BLaER1 treated with 17β-estradiol and CSF1 and Interleukin-3, amounts not matched to agents 10 nM and 100 nM (cell line): Measurements from ENCODE around the gene CADM1.

Experiments
- H3K27ac ChIP-seq, 11 experiments: shearing (Covaris generic); formaldehyde crosslinking; 2 replicates each; pipeline ENCODE4 v1.8.1; 2022
- H3K27me3 ChIP-seq, 11 experiments: shearing (Covaris generic); formaldehyde crosslinking; 2 replicates each; pipeline ENCODE4 v1.8.1; 2022
- H3K36me3 ChIP-seq, 11 experiments: shearing (Covaris generic); formaldehyde crosslinking; 2 replicates each; pipeline ENCODE4 v1.8.1; 2022
- H3K4me1 ChIP-seq, 10 experiments: shearing (Covaris generic); formaldehyde crosslinking; 2 replicates each; pipeline ENCODE4 v1.8.1; 2022
- H3K4me2 ChIP-seq, 11 experiments: shearing (Covaris generic); formaldehyde crosslinking; 2 replicates each; pipeline ENCODE4 v1.8.1; 2022
- H3K4me3 ChIP-seq, 10 experiments: shearing (Covaris generic); formaldehyde crosslinking; 2 replicates each; pipeline ENCODE4 v1.8.1; 2022
- H3K9ac ChIP-seq, 11 experiments: shearing (Covaris generic); formaldehyde crosslinking; 2 replicates each; pipeline ENCODE4 v1.8.1; 2022
- H3K9me3 ChIP-seq, 11 experiments: shearing (Covaris generic); formaldehyde crosslinking; replicated peaks in 1 of 11; 2 replicates each; pipeline ENCODE4 v1.8.1; 2022
- H4K20me1 ChIP-seq, 11 experiments: shearing (Covaris generic); formaldehyde crosslinking; 2 replicates each; pipeline ENCODE4 v1.8.1; 2022
- Cebpa-rat ChIP-seq, 11 experiments: shearing (Covaris generic); IDR thresholded peaks; 2 replicates each; pipeline ENCODE4 v1.8.1; 2022

Gene CADM1

GRCh38 chr11:115504276-115505158 is at the start of gene CADM1:
CADM1 (minus strand) TSS chr11:115504415.
- Histone ChIP-seq H4K20me1 (no peaks in the 10 kb centered on the region), H3K4me3 (no peak within 1 kb of the TSS), H3K27me3 (peaks cover 0 to 7% (median 0%) of the 10 kb centered on the region in 11 experiments; a peak in 2 of 22 replicates), H3K9ac (no peak within 1 kb of the TSS), H3K27ac (no peak within 1 kb of the TSS), H3K4me1 (no peaks in the 10 kb centered on the region), H3K36me3 (no peaks in the 10 kb centered on the region), H3K9me3 (peaks cover 23 to 31% (median 27%) of the 10 kb centered on the region in 11 experiments), H3K4me2 (no peak within 1 kb of the TSS)
- no peak for TF ChIP-seq Cebpa-rat (IDR thresholded peaks at IDR 0.05)

- Histone ChIP-seq H3K9ac (no peak overlapping the region), H3K27me3 (no peaks in the 10 kb centered on the region), H3K36me3 (no peaks in the 10 kb centered on the region), H3K4me3 (no peak overlapping the region), H3K27ac (no peak overlapping the region), H3K9me3 (no peaks in the 10 kb centered on the region), H3K4me2 (no peak overlapping the region), H4K20me1 (no peaks in the 10 kb centered on the region), H3K4me1 (peaks cover 0 to 11% (median 9%) of the 10 kb centered on the region in 10 experiments; a peak in 9 of 20 replicates)
- no peak for TF ChIP-seq Cebpa-rat (IDR thresholded peaks at IDR 0.05)
Observed at GRCh38 chr11:115552773-115553438, 48.7 kb upstream of the CADM1 start.

- no peak for TF ChIP-seq Cebpa-rat (IDR thresholded peaks at IDR 0.05)
- Histone ChIP-seq H3K4me3 (no peak overlapping the region), H3K36me3 (no peaks in the 10 kb centered on the region), H3K4me1 (peaks cover 0 to 7% (median 6%) of the 10 kb centered on the region in 10 experiments; a peak in 9 of 20 replicates), H3K27me3 (no peaks in the 10 kb centered on the region), H3K27ac (no peak overlapping the region), H3K4me2 (no peak overlapping the region), H3K9me3 (no peaks in the 10 kb centered on the region), H4K20me1 (no peaks in the 10 kb centered on the region), H3K9ac (no peak overlapping the region)
Observed at GRCh38 chr11:115552151-115552772, 48.0 kb upstream of the CADM1 start.

- no peak for TF ChIP-seq Cebpa-rat (IDR thresholded peaks at IDR 0.05)
- no peaks in the 10 kb centered on the region for H3K4me1 ChIP-seq
- H3K4me3 ChIP-seq: no peak overlapping the region
- no peak overlapping the region for H3K9ac ChIP-seq
- no peak overlapping the region for H3K27ac ChIP-seq
- no peaks in the 10 kb centered on the region for H3K36me3 ChIP-seq
- no peaks in the 10 kb centered on the region for H3K9me3 ChIP-seq
- H4K20me1 ChIP-seq: no peaks in the 10 kb centered on the region
- no peaks in the 10 kb centered on the region for H3K27me3 ChIP-seq
- no peak overlapping the region for H3K4me2 ChIP-seq
Observed at GRCh38 chr11:115550291-115551059, 46.3 kb upstream of the CADM1 start.

GRCh38 chr11:115548878-115549528 is 44.8 kb upstream of the CADM1 start:
- no peak for TF ChIP-seq Cebpa-rat (IDR thresholded peaks at IDR 0.05)
- H3K27me3 ChIP-seq: no peaks in the 10 kb centered on the region
- no peak overlapping the region for H3K4me2 ChIP-seq
- no peak overlapping the region for H3K9ac ChIP-seq
- H3K4me1 ChIP-seq: no peaks in the 10 kb centered on the region
- H3K36me3 ChIP-seq: no peaks in the 10 kb centered on the region
- H3K9me3 ChIP-seq: no peaks in the 10 kb centered on the region
- no peaks in the 10 kb centered on the region for H4K20me1 ChIP-seq
- no peak overlapping the region for H3K4me3 ChIP-seq
- no peak overlapping the region for H3K27ac ChIP-seq

GRCh38 chr11:115545581-115546210 is 41.5 kb upstream of the CADM1 start:
- Histone ChIP-seq H4K20me1 (no peaks in the 10 kb centered on the region), H3K27me3 (no peaks in the 10 kb centered on the region), H3K27ac (no peak overlapping the region), H3K4me3 (no peak overlapping the region), H3K9ac (no peak overlapping the region), H3K4me1 (no peaks in the 10 kb centered on the region), H3K36me3 (no peaks in the 10 kb centered on the region), H3K9me3 (no peaks in the 10 kb centered on the region), H3K4me2 (no peak overlapping the region)
- no peak for TF ChIP-seq Cebpa-rat (IDR thresholded peaks at IDR 0.05)

- no peaks in the 10 kb centered on the region for H3K36me3 ChIP-seq
- H3K27ac ChIP-seq: no peak overlapping the region
- no peaks in the 10 kb centered on the region for H3K27me3 ChIP-seq
- H4K20me1 ChIP-seq: no peaks in the 10 kb centered on the region
- H3K9ac ChIP-seq: no peak overlapping the region
- no peaks in the 10 kb centered on the region for H3K9me3 ChIP-seq
- H3K4me2 ChIP-seq: no peak overlapping the region
- H3K4me3 ChIP-seq: no peak overlapping the region
- TF ChIP-seq Cebpa-rat (IDR thresholded peaks at IDR 0.05): no peak
- H3K4me1 ChIP-seq: no peaks in the 10 kb centered on the region
Observed at GRCh38 chr11:115544422-115544948, 40.3 kb upstream of the CADM1 start.

GRCh38 chr11:115541518-115541917 is 37.3 kb upstream of the CADM1 start:
- H3K27ac ChIP-seq: no peak overlapping the region
- H3K4me3 ChIP-seq: no peak overlapping the region
- no peaks in the 10 kb centered on the region for H3K27me3 ChIP-seq
- H3K36me3 ChIP-seq: no peaks in the 10 kb centered on the region
- no peak overlapping the region for H3K4me2 ChIP-seq
- no peaks in the 10 kb centered on the region for H3K9me3 ChIP-seq
- no peak overlapping the region for H3K9ac ChIP-seq
- H3K4me1 ChIP-seq: no peaks in the 10 kb centered on the region
- no peak for TF ChIP-seq Cebpa-rat (IDR thresholded peaks at IDR 0.05)
- H4K20me1 ChIP-seq: no peaks in the 10 kb centered on the region
